ENCODE results near the gene POLD4.

The POLD4 gene

DNA sequence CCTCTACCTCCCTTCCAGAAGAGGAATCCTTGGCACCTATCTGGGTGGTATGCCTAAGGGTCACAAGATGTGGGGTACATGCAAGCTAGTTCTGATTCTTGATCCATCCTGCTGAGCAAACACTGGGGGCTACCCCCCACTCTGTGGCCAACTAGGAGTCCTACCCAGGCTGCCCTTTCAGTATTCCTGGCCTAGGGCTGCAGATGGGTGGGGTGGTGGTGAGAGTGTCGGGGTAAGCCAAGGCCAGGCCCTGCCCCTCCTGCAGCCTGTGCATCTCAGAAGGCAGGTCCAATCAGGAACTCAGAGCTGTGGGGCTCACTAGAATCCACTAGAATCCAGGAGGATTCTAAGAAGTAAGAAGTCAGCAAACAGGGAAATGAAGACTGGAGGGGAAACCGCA, 39.1 kb downstream of the POLD4 start:
- DNase-seq, result no peak

DNA sequence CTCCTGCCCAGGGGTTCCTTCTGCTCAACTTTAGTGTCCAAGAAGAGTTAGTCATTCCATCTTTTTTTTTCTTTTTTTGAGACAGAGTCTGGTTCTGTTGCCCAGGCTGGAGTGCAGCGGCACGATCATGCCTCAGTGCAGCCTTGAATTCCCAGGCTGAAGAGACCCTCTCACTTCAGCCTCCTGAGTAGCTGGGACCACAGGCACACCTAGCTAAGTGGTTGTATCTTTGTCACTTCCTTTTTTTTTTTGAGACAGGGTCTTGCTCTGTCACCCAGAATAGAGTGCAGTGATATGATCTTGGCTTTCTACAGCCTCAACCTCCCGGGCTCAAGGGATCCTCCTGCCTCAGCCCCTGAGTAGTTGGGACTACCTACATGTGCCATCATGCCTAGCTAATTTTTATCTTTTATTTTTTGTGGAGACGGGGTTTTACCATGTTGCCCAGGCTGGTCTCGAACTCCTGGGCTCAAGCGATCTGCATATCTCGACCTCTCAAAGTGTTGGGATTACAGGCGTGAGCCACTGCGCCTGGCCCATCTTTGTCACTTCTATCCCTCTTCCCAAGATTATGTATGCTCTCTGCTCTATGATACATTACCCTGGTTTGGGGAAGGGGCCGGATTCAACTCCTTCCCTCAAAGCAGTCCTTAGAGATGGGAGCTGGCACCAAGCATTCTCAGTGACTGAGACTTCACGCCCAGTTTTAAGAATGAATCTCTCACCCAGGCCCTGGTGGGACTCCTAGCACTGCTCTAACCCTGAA, 40.0 kb downstream of the POLD4 start:
- no peak for DNase-seq

DNA sequence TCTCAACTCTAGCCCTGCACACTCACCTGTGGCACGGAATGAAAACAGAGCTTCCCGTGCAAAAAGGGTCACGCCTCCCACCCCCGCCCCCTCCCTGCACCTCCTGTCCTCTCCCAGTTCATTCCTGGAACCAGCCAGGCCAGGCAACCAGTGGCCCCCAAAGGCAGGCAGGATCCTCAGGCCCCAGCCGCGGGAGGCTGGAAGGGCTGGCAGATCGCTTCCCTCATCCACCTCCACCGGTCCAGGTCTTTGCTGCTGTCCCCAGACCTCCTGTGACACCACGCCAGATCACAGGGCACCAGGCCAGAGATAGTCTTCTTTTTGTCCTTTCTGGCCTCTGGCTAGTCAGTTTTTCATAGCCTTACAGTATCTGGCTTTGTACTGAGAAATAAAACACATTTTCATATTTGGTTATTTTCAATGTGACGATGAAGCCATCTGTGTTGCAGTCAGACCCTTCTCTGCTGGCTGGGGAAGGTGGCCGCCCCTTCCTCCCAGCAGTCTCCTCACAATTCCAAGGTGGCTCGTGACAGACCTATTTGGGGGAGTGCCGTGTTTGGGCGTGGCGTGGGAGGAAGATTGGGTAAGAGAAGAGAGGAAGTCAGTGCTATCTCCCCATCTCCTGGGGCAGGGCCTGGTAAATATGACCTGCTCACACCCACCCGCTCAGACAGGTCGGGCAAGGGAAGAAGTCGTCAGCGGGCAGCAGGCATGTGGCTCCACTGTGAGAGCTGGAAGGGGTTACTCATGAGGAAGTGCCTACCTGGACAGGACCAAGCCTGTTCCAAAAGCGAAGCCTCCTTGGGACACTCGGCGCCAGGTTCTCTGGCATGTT, 40.9 kb downstream of the POLD4 start:
- DNase-seq, result no peak

DNA sequence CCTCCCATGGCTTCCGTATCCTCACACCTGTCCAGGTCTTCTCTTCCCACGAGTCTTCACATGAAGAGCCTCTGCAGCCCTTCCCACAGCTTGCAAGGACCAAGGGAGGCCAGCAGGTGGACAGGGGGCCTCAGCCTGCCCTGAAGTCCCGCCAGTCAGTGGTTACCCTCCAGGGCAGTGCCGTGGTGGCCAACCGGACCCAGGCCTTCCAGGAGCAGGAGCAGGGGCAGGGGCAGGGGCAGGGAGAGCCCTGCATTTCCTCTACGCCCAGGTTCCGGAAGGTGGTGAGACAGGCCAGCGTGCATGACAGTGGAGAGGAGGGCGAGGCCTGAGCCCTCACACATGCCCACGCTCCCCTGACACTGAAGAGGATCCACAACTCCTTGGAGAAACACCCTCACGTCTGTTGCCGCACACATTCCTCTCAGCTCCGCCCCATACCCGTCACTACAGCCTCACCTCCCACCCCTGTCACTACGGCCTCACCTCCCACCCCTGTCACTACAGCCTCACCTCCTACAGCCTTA, 41.7 kb downstream of the POLD4 start:
- no peak for DNase-seq

DNA sequence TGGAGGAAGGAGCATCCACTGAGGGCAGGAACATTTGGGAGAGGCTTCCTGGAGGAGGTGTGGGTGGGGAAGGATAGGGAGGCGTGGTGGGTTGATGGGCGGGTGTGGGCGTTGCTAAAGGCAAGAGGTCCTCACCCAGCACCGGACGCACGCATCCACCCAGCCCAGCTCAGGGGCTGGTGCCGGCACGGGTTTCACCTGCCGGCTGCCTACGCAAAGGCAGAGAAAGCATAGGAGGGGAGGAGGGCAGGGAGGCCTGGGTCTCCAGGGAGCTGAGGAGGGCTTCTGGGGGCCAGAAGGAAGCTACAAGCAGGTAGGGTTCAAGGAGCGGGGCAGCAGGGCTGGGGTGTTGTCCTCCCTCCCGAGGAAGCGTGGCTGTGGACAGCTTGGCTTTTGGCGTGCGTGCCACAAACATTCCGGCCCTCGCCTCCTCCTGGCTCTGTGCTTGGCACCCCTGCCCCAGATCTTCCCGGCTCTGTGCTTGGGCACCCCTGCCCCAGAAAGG, 42.2 kb downstream of the POLD4 start:
- DNase-seq, result no peak

DNA sequence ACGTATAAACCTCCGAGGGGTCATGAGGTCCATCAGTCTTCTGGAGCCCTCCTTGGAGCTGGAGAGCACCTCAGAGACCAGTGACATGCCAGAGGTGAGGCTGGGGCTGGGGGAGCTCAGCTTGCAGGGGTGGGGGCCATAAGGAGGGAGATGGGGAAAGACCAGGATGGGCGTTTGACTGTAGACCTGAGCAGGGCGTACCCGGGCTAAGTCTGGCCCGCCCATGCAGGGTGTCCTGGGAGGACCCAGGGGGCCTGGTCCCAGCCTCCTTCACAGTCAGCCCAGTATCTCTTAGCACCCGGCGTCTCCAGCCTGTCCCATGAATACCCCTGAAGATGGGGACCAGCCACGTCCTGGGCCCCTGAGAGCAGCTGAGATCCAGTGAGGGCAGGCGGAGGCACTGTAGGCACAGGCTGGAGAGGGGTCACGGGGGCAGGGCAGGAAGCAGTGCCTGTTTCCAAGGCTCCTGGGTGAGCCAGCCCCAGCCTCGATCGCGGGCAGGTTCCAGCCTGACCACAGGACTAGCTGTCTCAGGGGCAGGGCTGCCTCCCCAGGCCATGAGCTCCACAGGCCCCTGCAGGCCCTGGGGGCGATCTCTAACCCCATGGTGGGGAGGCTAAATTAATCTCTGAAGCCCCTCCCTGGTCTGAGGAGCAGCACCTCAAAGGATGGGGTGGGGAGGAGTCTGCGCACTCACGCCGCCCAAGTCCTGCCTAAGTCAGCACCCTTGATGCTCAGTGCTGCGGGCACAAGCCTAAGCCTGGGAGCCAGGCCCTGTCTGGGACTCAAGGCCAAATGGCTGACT, 42.9 kb downstream of the POLD4 start:
- DNase-seq, result no peak

DNA sequence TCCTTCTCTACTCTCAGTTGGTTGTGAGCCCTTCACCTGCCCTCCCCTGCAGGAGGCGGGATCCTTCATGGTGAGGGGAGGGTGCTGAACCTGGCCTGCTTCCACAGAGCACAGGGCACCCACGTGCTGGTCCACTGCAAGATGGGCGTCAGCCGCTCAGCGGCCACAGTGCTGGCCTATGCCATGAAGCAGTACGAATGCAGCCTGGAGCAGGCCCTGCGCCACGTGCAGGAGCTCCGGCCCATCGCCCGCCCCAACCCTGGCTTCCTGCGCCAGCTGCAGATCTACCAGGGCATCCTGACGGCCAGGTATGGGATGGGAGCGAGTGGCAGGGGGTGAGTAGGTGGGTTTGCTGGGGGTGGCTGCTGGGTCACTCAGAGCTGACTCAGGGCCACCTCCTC, 43.7 kb downstream of the POLD4 start:
- no peak for DNase-seq

DNA sequence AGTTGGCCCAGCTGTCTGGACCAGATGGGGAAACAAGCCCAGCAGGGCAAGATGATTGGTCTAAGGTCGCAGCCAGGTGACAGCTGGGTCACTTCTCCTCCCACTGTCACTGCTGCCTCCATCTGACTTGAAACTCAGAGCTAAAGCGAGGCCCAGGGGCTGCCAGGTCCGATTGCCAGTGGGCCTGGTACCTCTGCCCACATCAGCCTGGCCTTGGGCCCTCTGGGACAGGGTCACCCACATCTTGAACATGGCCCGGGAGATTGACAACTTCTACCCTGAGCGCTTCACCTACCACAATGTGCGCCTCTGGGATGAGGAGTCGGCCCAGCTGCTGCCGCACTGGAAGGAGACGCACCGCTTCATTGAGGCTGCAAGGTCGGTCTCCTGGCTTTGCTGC, 44.2 kb downstream of the POLD4 start:
- no peak for DNase-seq

DNA sequence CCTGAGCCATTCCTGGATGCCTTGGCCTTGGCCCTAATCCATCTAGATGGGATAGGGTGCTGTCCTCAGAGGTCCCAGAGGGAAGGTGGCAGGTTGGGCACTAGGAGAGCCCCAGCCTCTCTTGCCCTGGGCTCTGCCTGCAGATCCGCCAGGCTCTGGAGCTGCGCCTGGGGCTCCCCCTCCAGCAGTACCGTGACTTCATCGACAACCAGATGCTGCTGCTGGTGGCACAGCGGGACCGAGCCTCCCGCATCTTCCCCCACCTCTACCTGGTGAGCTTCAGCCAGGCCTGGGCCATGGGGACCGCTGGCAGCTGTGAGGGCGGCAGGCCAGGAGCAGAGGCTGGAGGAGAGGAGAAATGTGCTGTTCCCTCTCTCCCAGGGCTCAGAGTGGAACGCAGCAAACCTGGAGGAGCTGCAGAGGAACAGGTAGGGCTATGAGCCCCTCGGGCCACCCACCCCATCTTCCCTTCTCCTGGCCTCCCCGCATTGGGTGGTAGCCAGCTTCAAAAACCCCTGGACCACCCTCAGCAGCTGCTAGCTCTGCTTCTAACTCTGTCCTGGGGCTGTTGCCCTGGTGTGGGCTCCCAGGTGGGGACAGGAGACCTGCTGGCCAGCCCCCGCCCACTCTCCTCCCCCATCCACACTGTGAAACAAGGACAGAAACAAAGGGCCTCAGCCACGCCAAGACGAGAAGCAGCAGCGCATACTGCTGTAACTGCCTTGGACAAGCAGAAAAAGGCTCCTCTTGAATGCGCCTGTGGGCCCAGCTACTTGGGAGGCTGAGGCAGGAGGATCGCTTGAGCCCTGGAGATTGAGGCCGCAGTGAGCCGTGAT, 45.1 kb downstream of the POLD4 start:
- no peak for DNase-seq

DNA sequence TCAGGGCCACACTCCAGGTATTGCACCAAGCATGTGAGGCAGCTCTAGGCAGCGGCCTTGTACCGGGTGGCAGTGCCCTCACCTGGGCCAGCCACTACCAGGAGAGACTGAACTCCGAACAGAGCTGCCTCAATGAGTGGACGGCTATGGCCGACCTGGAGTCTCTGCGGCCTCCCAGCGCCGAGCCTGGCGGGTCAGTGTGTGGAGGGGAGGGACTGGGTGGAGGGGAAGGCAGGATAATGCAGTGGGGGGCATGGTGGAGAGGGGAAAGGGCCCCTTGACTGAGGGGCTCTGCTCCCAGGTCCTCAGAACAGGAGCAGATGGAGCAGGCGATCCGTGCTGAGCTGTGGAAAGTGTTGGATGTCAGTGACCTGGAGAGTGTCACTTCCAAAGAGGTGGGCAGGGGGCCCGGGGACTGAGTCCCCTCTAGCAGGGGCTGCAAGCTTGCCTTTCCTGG, 45.8 kb downstream of the POLD4 start:
- no peak for DNase-seq

DNA sequence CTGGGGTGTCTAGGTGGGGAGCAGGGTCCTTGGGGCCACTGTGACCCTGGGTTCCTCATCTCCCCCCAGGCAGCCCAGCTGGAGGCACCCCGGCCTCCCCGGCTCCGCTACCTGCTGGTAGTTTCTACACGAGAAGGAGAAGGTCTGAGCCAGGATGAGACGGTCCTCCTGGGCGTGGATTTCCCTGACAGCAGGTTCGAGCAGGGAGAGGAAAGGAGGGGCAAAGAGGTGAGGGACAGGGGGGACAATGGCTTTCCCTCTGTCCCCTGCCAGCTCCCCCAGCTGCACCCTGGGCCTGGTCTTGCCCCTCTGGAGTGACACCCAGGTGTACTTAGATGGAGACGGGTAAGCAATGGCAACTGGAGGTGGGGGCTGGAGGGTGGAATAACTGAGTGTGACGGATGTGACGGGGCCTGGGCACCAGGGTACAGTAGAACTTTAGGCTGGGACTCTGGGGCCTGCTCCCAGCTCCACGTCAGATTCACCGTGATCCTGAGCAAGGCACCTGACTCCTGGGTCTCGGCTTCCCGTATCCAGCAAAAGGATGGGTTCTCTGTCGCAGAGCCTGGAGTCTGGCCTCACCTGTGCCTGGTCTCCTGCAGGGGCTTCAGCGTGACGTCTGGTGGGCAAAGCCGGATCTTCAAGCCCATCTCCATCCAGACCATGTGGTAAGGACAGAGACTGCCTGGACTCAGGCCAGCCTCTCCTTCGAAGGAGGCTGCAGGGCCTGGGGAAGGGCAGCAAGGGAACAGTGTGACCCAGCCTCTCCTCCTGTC, 46.4 kb downstream of the POLD4 start:
- no peak for DNase-seq

DNA sequence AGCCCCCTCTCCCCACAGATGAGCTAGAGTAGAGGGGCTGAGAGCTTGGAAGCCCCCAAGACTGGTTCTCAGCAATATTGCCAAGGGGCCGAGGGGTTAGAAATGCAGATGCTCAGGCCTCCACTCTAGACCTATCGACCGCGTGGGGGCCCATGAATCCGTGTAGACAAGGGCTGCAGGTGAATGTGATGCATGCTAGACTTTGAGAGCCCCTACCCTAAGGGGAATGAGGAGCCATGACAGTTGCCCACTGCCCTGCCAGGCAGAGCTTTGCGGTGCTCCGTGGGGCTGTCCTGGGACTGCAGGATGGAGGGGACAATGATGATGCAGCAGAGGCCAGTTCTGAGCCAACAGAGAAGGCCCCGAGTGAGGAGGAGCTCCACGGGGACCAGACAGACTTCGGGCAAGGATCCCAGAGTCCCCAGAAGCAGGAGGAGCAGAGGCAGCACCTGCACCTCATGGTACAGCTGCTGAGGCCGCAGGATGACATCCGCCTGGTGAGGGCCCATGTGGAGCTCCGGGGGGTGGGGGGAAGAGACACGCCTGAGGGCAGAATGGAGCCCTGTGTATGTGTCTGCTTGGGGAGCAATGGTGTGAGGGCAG, 48.7 kb downstream of the POLD4 start:
- peak; percentile 23 for DNase-seq

DNA sequence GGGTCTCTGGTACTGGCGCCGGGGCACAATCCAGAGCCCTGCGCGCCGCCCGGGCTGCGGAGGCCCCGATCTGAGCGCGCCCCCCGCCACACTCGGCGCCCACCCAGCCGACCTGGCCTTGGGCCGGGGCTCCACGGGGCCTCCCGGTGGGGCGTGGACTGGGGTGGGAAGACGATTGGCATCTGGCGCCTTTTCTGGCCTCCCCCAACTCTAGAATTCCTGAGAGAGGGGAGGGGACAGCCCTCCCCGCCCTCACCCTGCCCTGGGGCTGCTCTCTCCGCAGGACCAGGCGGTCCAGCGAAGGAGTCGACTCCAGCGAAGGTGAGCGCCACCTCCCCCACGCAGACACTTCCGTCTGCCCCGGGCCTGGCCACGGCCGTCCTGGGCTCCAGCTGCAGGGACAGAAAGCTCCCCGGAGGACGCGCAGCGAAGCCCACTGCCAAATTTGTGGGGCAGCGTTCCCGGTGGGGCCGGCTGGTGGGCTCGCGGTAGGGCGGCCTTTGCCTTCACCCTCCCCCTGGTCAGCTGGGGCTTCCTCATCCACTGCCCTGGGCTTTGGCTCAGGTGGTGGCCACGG, 49.4 kb downstream of the POLD4 start:
- DNase-seq, result peak; percentile 45

DNA sequence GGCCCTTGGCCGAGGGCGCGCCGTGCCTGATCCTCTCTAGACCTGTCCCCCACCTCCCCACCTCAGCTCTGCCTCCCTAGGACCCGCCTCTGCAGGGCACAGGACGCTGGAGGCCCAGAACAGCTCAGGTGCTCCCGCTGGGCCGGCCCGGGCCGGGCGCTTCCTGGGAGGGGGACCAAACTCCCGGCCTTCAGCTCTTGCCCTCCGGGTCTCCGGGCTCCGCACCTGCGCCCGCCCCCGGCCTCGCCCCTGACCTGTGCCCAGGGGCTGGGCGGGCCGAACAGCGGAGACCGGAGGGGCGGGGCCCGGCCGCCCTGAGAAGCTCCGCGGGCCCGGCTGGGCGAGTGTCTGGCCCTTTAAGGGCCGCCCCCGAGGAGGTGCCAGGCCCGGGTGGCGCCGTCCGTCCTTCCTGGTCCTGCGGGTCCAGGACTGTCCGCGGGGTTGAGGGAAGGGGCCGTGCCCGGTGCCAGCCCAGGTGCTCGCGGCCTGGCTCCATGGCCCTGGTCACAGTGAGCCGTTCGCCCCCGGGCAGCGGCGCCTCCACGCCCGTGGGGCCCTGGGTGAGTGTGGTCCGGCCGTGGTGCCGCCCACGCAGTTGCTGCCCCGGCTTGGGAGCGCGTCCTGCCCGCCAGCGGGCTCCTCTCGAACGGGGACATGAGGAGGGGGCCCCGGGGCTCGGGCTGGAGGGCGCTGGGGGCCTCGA, 50.1 kb downstream of the POLD4 start, which contains the start of gene SSH3:
Gene SSH3, plus strand, starts transcription at position 399 of the 703 bp plus-strand sequence. Its CDS starts 96 bp downstream, at position 495.
- peak; percentile 74 for DNase-seq

DNA sequence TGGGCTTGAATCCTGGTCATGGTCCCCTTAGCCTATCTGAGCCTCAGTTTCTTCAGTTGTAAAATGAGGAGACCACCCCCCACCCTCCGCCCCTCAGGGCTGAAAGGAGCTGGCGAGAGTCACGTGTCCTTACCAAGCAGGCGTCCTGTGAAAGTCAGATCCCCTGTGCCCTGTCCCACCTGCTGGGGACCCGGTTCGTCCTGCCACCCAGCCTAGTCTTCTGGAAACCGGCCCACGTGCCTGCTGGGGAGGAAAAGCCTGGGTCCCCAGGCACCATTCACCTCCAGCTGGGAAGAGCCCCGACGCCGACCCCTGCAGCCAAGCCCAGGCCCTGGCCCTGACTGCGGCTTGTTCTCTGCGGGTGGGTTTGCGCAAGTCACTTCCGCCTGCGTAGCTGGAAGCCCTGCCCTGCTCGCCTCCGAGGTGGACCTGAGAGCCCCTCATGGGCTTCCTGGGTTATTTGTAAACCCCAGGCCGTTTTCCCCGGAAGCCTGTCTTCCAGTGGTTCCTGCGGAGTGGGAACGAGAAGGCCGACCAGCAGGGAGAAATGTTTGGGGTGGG, 50.7 kb downstream of the POLD4 start:
- peak; percentile 34 for DNase-seq

DNA sequence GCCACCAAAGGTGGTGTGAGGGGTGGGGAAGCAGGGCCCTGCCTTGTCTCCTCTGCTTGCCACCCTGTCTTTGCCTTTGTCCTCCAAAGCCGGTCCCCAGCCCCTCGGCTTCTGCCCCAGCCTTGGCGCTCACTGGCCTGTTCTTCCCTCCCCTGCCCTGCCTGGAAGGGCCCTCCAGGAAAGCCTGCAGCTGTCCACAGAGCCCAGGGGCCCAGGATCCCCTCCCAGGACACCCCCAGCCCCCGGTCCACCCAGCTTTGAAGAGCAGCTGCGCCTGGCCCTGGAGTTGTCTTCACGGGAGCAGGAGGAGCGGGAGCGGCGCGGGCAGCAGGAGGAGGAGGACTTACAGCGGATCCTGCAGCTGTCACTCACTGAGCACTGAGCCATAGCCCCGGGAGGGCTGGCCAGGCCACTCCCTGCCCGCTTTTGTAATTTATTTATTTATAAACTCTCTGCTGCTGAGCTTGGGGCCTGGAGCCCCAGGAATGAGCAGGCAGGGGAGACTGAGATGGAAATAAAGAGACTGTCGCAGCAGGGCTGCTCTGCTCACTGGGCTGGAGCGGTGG, 51.3 kb downstream of the POLD4 start:
- DNase-seq, result peak; percentile 70

DNA sequence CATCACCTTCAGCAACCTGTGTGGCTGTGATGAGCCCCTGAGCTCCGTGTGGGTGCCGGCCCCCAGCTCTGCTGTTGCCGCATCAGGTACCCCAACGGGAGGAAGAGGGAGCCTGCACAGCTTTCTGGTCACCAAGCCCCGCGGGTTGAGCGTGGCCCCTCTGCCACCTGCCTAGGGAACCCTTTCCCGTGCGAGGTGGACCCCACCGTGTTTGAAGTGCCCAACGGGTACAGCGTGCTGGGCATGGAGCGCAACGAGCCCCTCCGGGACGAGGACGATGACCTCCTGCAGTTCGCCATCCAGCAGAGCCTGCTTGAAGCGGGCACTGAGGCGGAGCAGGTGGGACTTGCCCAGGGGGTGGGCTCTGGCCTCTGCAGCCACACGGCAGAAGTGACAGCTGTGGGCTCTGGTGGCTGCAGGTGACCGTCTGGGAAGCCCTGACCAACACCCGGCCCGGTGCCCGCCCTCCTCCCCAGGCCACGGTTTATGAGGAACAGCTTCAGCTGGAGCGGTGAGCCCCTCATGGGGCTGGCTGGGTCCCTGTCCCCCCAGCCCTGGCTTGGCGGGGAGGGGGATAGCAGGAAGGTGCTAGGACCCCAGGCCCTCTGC, 51.9 kb downstream of the POLD4 start:
- peak; percentile 32 for DNase-seq

All from left hindlimb (tissue), 1 donor.